Activated T-helper 9 cell treated with anti-CD3 and anti-CD28 coated beads, Interleukin-2, amount 50 U/mL, for 16 hours (primary cell): ENCODE results near the gene FILIP1L.

ENCODE experiments used
- DNase-seq: peaks from one replicate; pipeline ENCODE4 v3.0.0-alpha.2; 2020; ENCODE audit warnings: low read depth

FILIP1L gene

GRCh38 chr3:99795573-99795972, 318.7 kb downstream of the FILIP1L start:
- no peak for DNase-seq

DNA sequence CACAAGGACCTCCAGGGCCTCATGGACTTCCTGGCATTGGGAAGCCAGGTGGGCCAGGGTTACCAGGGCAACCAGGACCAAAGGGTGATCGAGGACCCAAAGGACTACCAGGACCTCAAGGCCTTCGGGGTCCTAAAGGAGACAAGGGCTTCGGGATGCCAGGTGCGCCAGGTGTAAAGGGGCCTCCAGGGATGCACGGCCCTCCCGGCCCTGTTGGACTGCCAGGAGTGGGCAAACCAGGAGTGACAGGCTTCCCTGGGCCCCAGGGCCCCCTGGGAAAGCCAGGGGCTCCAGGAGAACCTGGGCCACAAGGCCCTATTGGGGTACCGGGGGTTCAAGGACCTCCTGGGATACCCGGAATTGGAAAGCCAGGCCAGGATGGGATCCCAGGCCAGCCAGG, 319.8 kb downstream of the FILIP1L start:
- DNase-seq, result no peak

- DNase-seq, result no peak
Measured at GRCh38 chr3:99789011-99789721, 325.1 kb downstream of the FILIP1L start.
